Measurements from ENCODE around the gene KCNJ18.
"Not testable (repeated sequence)": the region's sequence is repeated elsewhere in the genome, so short reads cannot be mapped to it uniquely, and the experiment has no call there.

The KCNJ18 gene

GRCh38 chr17:21703891-21704872, 11.9 kb downstream of the KCNJ18 start:
- H3K27me3 ChIP-seq (ENCODE audit: control insufficient read depth, insufficient read depth, low read length); H3K4me3 ChIP-seq (ENCODE audit: low read length); H3K4me1 ChIP-seq (ENCODE audit: control insufficient read depth, insufficient read depth, low read length); H3K9me3 ChIP-seq (ENCODE audit: control insufficient read depth, low read length); H3K36me3 ChIP-seq (ENCODE audit: control insufficient read depth, insufficient read depth, low read length); H3K9ac ChIP-seq (ENCODE audit: low read length): not testable (repeated sequence)

- Histone ChIP-seq H3K9ac (ENCODE audit: low read length) (no peak overlapping the region), H3K4me1 (ENCODE audit: control insufficient read depth, insufficient read depth, low read length) (no peaks in the 10 kb centered on the region), H3K36me3 (ENCODE audit: control insufficient read depth, insufficient read depth, low read length) (no peaks in the 10 kb centered on the region), H3K9me3 (ENCODE audit: control insufficient read depth, low read length) (no peaks in the 10 kb centered on the region), H3K4me3 (ENCODE audit: low read length) (no peak overlapping the region), H3K27me3 (ENCODE audit: control insufficient read depth, insufficient read depth, low read length) (no peaks in the 10 kb centered on the region)
These were observed 12.8 kb downstream of the KCNJ18 start for GRCh38 chr17:21705021-21705601.

GRCh38 chr17:21705746-21706145, 13.4 kb downstream of the KCNJ18 start:
- H3K27me3 ChIP-seq (ENCODE audit: control insufficient read depth, insufficient read depth, low read length); H3K9ac ChIP-seq (ENCODE audit: low read length); H3K4me3 ChIP-seq (ENCODE audit: low read length); H3K4me1 ChIP-seq (ENCODE audit: control insufficient read depth, insufficient read depth, low read length); H3K9me3 ChIP-seq (ENCODE audit: control insufficient read depth, low read length); H3K36me3 ChIP-seq (ENCODE audit: control insufficient read depth, insufficient read depth, low read length): not testable (repeated sequence)

- H3K9me3 ChIP-seq (ENCODE audit: control insufficient read depth, low read length); H3K27me3 ChIP-seq (ENCODE audit: control insufficient read depth, insufficient read depth, low read length); H3K4me3 ChIP-seq (ENCODE audit: low read length); H3K36me3 ChIP-seq (ENCODE audit: control insufficient read depth, insufficient read depth, low read length); H3K9ac ChIP-seq (ENCODE audit: low read length); H3K4me1 ChIP-seq (ENCODE audit: control insufficient read depth, insufficient read depth, low read length): not testable (repeated sequence)
These were observed 14.2 kb downstream of the KCNJ18 start for GRCh38 chr17:21706546-21706945.

GRCh38 chr17:21707131-21707530, 14.8 kb downstream of the KCNJ18 start:
- H3K27me3 ChIP-seq (ENCODE audit: control insufficient read depth, insufficient read depth, low read length); H3K36me3 ChIP-seq (ENCODE audit: control insufficient read depth, insufficient read depth, low read length); H3K9ac ChIP-seq (ENCODE audit: low read length); H3K4me1 ChIP-seq (ENCODE audit: control insufficient read depth, insufficient read depth, low read length); H3K4me3 ChIP-seq (ENCODE audit: low read length); H3K9me3 ChIP-seq (ENCODE audit: control insufficient read depth, low read length): not testable (repeated sequence)

- not testable (repeated sequence) for H3K4me3 ChIP-seq (ENCODE audit: low read length); H3K9me3 ChIP-seq (ENCODE audit: control insufficient read depth, low read length); H3K4me1 ChIP-seq (ENCODE audit: control insufficient read depth, insufficient read depth, low read length); H3K36me3 ChIP-seq (ENCODE audit: control insufficient read depth, insufficient read depth, low read length); H3K27me3 ChIP-seq (ENCODE audit: control insufficient read depth, insufficient read depth, low read length); H3K9ac ChIP-seq (ENCODE audit: low read length)
These were observed 15.6 kb downstream of the KCNJ18 start for GRCh38 chr17:21707711-21708611.

GRCh38 chr17:21708612-21709535, 16.6 kb downstream of the KCNJ18 start:
- not testable (repeated sequence) for H3K27me3 ChIP-seq (ENCODE audit: control insufficient read depth, insufficient read depth, low read length); H3K4me3 ChIP-seq (ENCODE audit: low read length); H3K4me1 ChIP-seq (ENCODE audit: control insufficient read depth, insufficient read depth, low read length); H3K36me3 ChIP-seq (ENCODE audit: control insufficient read depth, insufficient read depth, low read length); H3K9ac ChIP-seq (ENCODE audit: low read length); H3K9me3 ChIP-seq (ENCODE audit: control insufficient read depth, low read length)

GRCh38 chr17:21709994-21710393, 17.7 kb downstream of the KCNJ18 start:
- H3K9ac ChIP-seq (ENCODE audit: low read length); H3K4me1 ChIP-seq (ENCODE audit: control insufficient read depth, insufficient read depth, low read length); H3K9me3 ChIP-seq (ENCODE audit: control insufficient read depth, low read length); H3K36me3 ChIP-seq (ENCODE audit: control insufficient read depth, insufficient read depth, low read length); H3K4me3 ChIP-seq (ENCODE audit: low read length); H3K27me3 ChIP-seq (ENCODE audit: control insufficient read depth, insufficient read depth, low read length): not testable (repeated sequence)

GRCh38 chr17:21710486-21710885, 18.2 kb downstream of the KCNJ18 start:
- H3K9ac ChIP-seq (ENCODE audit: low read length); H3K4me1 ChIP-seq (ENCODE audit: control insufficient read depth, insufficient read depth, low read length); H3K27me3 ChIP-seq (ENCODE audit: control insufficient read depth, insufficient read depth, low read length); H3K4me3 ChIP-seq (ENCODE audit: low read length); H3K9me3 ChIP-seq (ENCODE audit: control insufficient read depth, low read length); H3K36me3 ChIP-seq (ENCODE audit: control insufficient read depth, insufficient read depth, low read length): not testable (repeated sequence)

GRCh38 chr17:21711182-21711581, 18.9 kb downstream of the KCNJ18 start:
- Histone ChIP-seq H3K4me3 (ENCODE audit: low read length) (no peak overlapping the region), H3K36me3 (ENCODE audit: control insufficient read depth, insufficient read depth, low read length) (no peaks in the 10 kb centered on the region), H3K9ac (ENCODE audit: low read length) (no peak overlapping the region), H3K27me3 (ENCODE audit: control insufficient read depth, insufficient read depth, low read length) (no peaks in the 10 kb centered on the region), H3K9me3 (ENCODE audit: control insufficient read depth, low read length) (no peaks in the 10 kb centered on the region), H3K4me1 (ENCODE audit: control insufficient read depth, insufficient read depth, low read length) (no peaks in the 10 kb centered on the region)

- H3K9me3 ChIP-seq (ENCODE audit: control insufficient read depth, low read length); H3K9ac ChIP-seq (ENCODE audit: low read length); H3K27me3 ChIP-seq (ENCODE audit: control insufficient read depth, insufficient read depth, low read length); H3K4me1 ChIP-seq (ENCODE audit: control insufficient read depth, insufficient read depth, low read length); H3K36me3 ChIP-seq (ENCODE audit: control insufficient read depth, insufficient read depth, low read length); H3K4me3 ChIP-seq (ENCODE audit: low read length): not testable (repeated sequence)
These were observed 20.7 kb downstream of the KCNJ18 start for GRCh38 chr17:21713020-21713419.

All from mucosa of stomach (tissue), 1 donor.